ENCODE results near the gene SLC5A11.
"Not testable (repeated sequence)": the region's sequence is repeated elsewhere in the genome, so short reads cannot be mapped to it uniquely, and the experiment has no call there.

SLC5A11 gene

GRCh38 chr16:24858219-24859041 is 12.7 kb downstream of the SLC5A11 start:
- peak; percentile 83 for DNase-seq (ENCODE audit: low spot score)

GRCh38 chr16:24861461-24861860 is 15.7 kb downstream of the SLC5A11 start:
- no peak for DNase-seq (ENCODE audit: low spot score)

- DNase-seq (ENCODE audit: low spot score), result no peak
These were observed 18.0 kb downstream of the SLC5A11 start for GRCh38 chr16:24863582-24864437.

DNA sequence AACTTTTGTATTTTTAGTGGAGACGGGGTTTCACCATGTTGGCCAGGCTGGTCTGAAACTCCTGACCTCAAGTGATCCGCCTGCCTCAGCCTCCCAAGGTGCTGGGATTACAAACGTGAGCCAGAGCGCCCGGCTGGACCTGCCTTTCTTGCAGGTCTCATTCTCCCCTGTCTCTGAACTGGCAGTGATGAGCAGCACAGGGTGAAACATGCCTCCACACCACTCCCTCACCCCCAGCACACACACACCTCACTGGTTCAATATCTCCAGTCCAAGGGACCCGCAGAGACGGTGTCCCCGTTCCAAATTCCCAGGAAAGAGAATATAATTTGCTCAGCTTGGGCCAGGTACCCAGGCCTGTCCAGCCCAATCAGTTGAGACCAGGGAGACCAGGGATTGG is 23.3 kb downstream of the SLC5A11 start:
- no peak for DNase-seq (ENCODE audit: low spot score)

DNA sequence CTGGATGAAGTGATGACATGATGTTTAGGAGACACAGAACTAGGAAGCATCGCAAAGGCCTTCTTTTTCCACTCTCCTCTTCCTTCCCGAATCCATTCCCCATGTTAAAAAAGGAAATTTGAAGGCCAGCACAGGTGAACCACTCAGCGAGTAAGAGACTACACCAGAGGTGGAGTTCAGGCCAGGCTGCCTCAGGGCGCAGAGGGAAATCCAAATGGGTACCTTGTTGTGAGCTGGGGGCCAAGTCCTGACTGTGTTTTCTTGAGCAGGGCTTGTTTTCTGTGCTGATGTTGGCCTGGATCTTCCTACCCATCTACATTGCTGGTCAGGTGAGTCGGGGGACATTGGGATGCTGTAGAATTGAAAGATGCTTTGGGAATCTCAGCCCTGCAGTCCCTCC is 26.1 kb downstream of the SLC5A11 start:
- no peak for DNase-seq (ENCODE audit: low spot score)

DNA sequence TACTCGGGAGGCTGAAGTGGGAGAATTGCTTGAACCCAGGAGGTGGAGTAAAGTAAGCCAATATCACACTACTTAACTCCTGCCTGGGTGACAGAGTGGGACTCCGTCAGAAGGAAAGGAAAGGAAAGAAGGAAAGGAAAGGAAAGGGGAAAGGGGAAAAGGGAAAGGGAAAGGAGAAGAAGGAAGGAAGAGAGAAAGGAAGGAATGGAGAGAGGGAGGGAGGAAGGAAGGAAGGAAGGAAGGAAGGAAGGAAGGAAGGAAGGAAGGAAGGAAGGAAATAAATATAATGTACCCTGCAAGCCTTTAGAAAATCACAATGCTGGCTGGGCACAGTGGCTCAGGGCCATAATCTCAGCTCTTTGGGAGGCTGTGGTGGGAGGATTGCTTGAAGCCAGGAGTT is 27.3 kb downstream of the SLC5A11 start:
- DNase-seq (ENCODE audit: low spot score), result no peak

- no peak for DNase-seq (ENCODE audit: low spot score)
These were observed 29.7 kb downstream of the SLC5A11 start for GRCh38 chr16:24875466-24875865.

- DNase-seq (ENCODE audit: low spot score), result no peak
These were observed 30.5 kb downstream of the SLC5A11 start for GRCh38 chr16:24876231-24876630.

DNA sequence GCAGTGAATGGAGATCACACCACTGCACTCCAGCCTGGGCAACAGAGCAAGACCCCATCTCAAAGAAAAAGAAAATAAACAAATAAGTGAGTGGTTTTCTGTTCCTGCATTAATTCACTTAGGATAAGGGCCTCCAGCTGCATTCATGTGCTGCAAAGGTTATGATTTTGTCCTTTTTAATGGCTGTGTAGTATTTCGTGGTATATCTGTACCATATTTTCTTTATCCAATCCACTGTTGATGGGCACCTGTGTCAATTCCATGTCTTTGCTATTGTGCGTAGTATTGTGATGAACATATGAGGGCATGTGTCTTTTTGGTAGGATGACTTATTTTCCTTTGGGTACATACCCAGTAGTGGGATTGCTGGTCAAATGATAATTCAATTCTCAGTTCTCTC is 33.9 kb downstream of the SLC5A11 start:
- no peak for DNase-seq (ENCODE audit: low spot score)

GRCh38 chr16:24883714-24884151 is 38.0 kb downstream of the SLC5A11 start:
- DNase-seq (ENCODE audit: low spot score), result no peak

GRCh38 chr16:24887472-24887871 is 41.7 kb downstream of the SLC5A11 start:
- no peak for DNase-seq (ENCODE audit: low spot score)

DNA sequence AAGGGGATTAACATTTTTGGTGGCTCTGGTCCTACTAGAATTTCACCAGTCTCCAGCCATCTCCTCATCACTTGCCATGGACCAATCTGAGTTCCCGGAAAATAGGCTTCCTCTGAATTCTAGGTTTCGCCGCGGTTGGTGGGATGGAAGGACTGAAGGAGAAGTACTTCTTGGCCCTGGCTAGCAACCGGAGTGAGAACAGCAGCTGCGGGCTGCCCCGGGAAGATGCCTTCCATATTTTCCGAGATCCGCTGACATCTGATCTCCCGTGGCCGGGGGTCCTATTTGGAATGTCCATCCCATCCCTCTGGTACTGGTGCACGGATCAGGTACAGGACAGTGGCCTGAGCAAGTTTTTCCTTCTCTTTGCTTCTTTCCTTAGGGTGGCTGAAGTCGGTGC is 45.0 kb downstream of the SLC5A11 start:
- no peak for DNase-seq (ENCODE audit: low spot score)

DNA sequence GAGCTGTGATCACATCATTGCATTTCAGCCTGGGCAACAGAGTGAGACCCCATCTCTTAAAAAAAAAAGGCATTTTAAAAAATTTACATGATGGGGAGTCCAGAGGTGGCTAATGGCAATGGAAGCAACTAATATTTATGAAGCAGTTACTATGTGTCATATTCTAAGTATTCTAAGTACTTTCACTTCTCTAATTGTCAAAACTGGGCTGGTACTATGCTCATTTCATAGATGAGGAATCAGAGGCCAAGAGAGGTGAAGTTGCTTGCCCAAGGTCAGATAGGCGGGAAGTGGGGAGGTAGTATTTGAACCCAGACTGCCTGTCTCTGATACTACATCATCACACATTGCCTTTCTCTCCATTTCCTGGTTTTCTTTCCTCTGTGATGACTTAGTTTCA is 50.7 kb downstream of the SLC5A11 start:
- no peak for DNase-seq (ENCODE audit: low spot score)

GRCh38 chr16:24897522-24897921 is 51.8 kb downstream of the SLC5A11 start:
- not testable (repeated sequence) for DNase-seq (ENCODE audit: low spot score)

- no peak for DNase-seq (ENCODE audit: low spot score)
These were observed 54.5 kb downstream of the SLC5A11 start for GRCh38 chr16:24900230-24900629.

DNA sequence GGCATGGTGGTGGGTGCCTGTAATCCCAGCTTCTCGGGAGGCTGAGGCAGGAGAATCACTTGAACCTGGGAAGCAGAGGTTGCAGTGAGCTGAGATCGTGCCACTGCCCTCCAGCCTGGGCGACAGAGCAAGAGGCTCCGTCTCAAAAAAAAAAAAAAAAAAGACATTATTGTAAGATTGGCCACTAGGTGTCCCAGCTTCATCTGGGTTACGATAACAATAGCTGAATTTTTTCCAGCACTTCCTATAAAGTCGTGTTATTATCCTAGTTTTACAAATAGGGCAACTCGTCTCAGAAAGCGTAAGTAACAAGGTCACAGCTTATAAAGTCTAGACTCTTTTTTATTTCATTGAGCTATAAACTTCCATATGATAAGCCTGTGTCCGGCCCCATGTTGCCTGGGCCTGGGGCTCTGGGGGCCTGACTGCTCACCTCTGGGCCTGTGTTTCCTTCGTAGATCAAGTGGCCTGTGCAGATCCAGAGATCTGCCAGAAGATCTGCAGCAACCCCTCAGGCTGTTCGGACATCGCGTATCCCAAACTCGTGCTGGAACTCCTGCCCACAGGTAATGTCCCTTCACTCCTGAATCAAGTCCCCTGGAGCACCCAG is 60.5 kb downstream of the SLC5A11 start:
- DNase-seq (ENCODE audit: low spot score), result peak; percentile 61

- DNase-seq (ENCODE audit: low spot score), result no peak
These were observed 61.1 kb downstream of the SLC5A11 start for GRCh38 chr16:24906901-24907300.

DNA sequence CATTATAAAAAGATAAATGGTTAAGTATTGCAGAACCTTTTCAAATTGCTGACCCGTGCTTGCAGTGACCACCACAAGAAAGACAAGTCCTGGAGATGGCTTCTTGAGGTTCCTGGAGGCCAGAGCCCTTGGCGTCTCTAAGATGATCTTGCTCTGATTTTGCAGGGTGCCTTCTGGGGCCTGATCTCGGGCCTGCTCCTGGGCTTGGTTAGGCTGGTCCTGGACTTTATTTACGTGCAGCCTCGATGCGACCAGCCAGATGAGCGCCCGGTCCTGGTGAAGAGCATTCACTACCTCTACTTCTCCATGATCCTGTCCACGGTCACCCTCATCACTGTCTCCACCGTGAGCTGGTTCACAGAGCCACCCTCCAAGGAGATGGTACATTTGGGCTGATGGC is 63.0 kb downstream of the SLC5A11 start:
- DNase-seq (ENCODE audit: low spot score), result no peak

DNA sequence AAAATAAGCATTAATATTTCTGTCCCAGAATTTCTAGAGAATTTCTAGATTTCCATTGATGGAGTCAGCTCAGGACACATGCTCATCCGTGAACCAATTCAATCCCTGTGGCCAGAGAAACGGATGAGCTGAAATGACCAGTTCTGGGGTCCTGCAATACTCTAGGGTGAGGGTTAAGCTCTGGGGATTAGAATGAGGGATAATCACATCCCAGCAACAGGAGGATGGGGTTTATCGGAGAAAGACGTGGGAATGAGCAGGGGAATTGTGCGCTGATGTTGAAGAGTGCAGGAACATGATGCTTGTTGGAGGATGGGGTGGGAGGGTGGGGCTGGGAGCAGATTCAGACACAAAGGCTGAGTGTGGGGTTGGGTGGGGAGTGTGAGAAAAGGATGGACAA is 64.1 kb downstream of the SLC5A11 start:
- DNase-seq (ENCODE audit: low spot score), result no peak

DNA sequence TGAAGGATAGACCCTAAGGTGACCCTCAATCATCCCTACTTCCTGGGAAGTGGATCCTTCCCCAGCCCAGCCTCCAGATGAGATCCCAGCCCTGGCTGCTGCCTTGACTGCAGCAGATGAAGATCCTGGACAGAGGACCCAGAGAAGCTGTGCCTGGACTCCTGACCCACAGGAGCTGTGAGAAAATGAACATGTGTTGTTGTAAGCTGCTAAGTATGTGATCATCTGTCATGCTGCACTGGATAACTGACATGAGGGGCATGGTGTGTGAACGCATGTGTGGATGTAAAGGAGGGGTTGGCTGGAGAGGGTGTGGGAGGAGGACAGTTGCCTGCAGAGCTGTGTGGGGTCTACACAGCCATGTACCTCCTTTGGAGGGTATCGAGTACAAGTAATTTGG is 69.3 kb downstream of the SLC5A11 start:
- DNase-seq (ENCODE audit: low spot score), result no peak

DNA sequence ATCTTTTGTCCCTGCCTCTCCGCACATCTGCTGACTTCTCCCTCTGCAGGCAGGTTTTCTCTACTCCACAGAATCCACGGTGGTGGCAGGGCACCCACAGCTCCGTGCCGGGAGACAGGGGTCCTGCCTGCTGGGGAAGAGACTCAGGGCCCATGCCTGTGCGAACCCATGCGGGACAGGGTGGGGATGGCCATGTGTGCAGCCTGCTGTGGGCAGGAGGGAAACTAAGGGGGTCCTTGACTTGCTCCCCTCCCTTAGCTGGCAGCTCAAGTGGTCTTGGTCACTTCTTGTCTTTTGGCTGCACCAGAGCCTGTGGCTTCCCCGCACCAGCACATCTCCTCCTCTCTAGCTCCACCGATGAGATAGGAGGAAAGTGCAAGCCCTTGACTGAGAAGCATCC is 69.8 kb downstream of the SLC5A11 start:
- no peak for DNase-seq (ENCODE audit: low spot score)

GRCh38 chr16:24917236-24917635 is 71.5 kb downstream of the SLC5A11 start:
- no peak for DNase-seq (ENCODE audit: low spot score)

DNA sequence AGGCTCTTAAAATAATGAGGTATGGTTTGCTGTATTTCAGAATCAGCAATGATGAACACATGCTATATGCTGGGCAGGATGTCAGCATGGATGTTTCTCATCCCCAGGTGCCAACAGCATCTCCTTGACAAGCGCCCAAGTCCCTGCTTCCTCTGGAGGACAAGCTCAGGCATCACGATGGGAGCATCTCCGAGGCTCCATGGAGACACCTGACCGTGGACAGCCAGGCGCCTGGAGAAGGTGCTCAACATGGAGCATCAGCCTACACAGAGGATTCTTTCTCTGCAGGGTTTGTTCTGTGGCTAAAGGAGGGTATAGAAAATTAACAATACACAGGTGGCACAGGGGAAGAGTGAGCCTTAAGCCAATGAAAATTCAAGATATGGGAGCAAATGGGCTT is 72.1 kb downstream of the SLC5A11 start:
- no peak for DNase-seq (ENCODE audit: low spot score)
